ENCODE measurements around the gene LDLRAD4.

LDLRAD4 gene

DNA sequence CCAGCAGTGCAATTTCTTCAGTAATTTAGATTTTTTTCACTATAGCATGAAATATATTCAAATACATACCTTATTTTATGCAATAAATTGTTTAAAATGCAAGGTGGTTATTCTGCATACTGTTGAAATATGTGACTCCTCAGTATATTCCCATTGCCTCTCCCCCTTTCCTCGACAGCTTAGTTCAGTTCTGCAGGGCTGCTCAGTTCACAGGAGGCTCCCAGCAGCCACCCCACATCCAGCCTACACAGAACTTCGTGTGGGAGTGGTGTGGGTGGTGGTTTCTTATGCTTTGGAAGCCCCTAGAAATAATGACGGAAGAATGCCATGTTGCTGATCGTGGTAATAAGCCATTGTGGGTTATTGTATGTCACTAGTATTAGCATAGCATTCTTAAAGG is 428.1 kb downstream of the LDLRAD4 start:
- no peak for TF ChIP-seq CTCF (IDR thresholded peaks at IDR 0.05)

DNA sequence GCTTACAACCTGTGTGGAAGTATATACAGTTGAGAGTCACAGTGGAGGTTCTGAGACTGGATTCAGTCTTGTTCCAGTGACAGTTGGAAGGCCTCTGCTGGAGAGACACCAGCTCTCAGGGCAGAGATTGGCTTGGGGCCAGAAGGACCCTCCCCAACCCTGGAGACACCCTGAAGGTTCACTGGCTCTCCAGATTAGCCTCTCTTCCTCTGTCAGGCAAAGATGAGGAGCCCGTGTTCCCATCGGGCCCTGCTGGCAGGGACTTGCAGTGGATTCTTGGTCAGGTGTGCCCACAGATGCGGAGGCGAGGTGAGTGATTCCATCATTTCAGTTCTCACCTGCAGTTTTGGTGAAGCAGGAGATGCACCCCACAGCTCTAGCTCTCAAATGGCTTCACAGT is 429.2 kb downstream of the LDLRAD4 start:
- no peak for TF ChIP-seq CTCF (IDR thresholded peaks at IDR 0.05)

- TF ChIP-seq CTCF (IDR thresholded peaks at IDR 0.05), result no peak
Observed at GRCh38 chr18:13649397-13650390, 431.1 kb downstream of the LDLRAD4 start.

DNA sequence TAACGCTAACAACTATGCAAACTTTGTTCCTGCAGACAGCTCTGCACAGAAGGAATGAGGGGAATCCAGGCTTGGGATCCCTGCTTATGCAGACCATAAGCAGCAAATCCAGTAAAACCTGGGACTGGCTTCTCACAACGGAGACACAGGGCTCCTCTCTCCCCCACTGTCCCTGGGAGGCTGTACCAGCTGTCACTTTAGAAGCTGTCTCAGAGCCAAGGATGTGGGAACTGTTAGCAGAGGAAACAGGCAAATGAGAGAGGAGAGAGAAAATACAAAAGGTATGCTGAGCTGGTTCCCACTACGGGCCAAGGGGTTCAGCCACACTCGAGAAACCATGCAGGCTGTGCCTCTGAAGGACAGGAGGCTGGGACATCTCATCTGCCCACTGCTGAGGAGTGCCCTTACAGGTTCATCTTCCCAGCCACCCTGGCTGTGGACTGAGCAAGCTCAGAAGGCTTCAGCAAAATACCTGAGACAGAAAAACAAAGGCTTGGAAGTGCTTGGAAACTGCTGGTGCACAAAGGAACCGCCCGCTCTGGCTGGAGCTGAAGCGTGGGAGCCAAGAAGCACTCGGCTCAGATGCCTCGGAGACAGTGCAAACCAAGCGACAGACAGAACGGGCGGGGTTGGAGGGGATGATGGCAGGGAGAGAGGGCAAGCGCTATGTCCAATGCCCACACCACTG is 435.3 kb downstream of the LDLRAD4 start:
- no peak for TF ChIP-seq CTCF (IDR thresholded peaks at IDR 0.05)

- no peak for TF ChIP-seq CTCF (IDR thresholded peaks at IDR 0.05)
Observed at GRCh38 chr18:13657974-13658373, 439.4 kb downstream of the LDLRAD4 start.

DNA sequence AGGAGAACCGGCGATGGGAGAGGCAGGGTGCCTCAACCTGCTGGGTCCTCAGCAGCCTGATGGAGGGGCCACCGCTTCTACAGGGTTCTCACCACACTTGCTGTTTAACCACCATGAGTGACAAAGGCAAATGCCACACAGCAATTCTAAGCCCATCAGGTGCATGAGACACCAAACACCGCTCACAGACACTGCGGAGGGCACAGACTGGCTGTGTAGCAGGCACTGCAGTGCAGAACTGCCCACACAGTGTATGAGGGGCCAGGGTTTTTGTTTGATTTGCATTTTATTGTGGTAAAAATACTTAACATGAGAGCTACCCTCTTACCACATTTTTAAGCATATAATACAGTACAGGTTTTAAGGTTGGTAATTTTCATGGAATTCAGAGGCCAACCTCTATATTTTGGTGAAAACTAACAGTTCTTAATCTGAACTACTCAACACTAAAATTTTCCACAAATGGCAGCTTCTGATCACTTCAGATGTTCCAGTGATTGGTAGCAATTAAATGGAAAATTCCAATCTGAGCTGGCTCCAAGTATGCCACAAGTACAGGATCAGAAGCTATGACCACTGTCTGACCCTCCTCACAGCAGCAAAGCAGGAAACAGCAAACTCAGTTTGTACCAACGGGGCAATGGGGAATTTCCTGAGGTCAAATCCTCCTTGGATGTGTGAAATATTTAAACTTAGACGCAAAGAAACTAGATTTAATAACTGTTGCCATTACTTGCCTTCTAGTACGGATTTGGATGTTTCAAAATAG is 440.1 kb downstream of the LDLRAD4 start:
- no peak for TF ChIP-seq CTCF (IDR thresholded peaks at IDR 0.05)

DNA sequence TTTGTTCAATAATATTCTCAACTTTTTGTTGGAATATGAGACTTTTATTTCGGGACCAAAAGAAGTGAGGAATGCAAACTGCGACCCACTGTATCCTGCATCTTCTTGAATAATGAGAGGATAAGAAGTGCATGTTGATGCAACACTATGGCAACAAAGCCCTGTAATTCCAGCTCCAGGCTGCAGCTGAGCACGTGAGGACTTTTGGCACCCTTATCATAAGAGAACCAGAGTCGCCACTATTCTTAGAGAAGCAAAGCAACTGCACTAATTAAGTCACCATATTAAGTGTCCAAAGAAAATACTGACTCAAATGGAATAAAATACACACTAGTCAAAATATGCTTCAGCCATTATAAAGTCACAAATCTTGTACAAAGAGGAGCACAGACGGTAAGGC is 441.9 kb downstream of the LDLRAD4 start:
- no peak for TF ChIP-seq CTCF (IDR thresholded peaks at IDR 0.05)
